ENCODE data around the gene CLDN9.

- TF ChIP-seq CTCF (IDR thresholded peaks at IDR 0.05) (no peak), POLR2A (IDR thresholded peaks at IDR 0.05) (no peak)
These were observed 14.1 kb downstream of the CLDN9 start for GRCh38 chr16:3026609-3027488.

All from esophagus squamous epithelium (tissue), 4 donors.